Left lung (tissue), 10 donors: Measurements from ENCODE around the gene GALNT13. TPM values are rescaled to one million over a fixed set of nuclear protein-coding genes. Genes with fewer than 3 reads are reported as not detected.

Source experiments
- ATAC-seq: fragments of 200-7000 bp; cut with Tn5 transposase; one replicate; pipeline ENCODE4 v1.9.1; 2020; ENCODE audit warnings: moderate library complexity
- DNase-seq, 4 donors: peaks; one replicate each; pipeline ENCODE4 v3.0.0-alpha.2; 2013 to 2020
- H3K27ac ChIP-seq, 2 donors: fragments of 200-600 bp; sonication (generic) in 1 of 2; one replicate each; pipeline versions ENCODE4 v1.5.0 to v1.8.0; 2020 to 2021
- H3K27me3 ChIP-seq, 2 donors: fragments of 200-600 bp; sonication (generic) in 1 of 2; one replicate each; pipeline versions ENCODE4 v1.5.0 to v1.8.0; 2020 to 2021
- H3K36me3 ChIP-seq, 2 donors: fragments of 200-600 bp; sonication (generic) in 1 of 2; one replicate each; pipeline versions ENCODE4 v1.5.0 to v1.8.0; 2020 to 2021
- H3K4me1 ChIP-seq, 2 donors: fragments of 200-600 bp; one replicate each; pipeline ENCODE4 v1.8.0; 2021
- H3K4me3 ChIP-seq, 2 donors: fragments of 200-600 bp; sonication (generic) in 1 of 2; one replicate each; pipeline versions ENCODE4 v1.5.0 to v1.8.0; 2020 to 2021; ENCODE audit warnings: mild to moderate bottlenecking in 1 of 2
- H3K9me3 ChIP-seq, 2 donors: fragments of 200-600 bp; sonication (generic) in 1 of 2; one replicate each; pipeline versions ENCODE4 v1.5.0 to v1.8.0; 2020 to 2021
- CTCF ChIP-seq, 2 donors: fragments of 200-600 bp; sonication (generic) in 1 of 2; IDR thresholded peaks; one replicate each; pipeline versions ENCODE4 v1.5.0 to v1.8.0; 2021; ENCODE audit warnings: antibody characterized with exemption in 2 of 2
- intact Hi-C, 2 donors: fragments of 100-400 bp; cut with DNase I; formaldehyde crosslinking; loops; one replicate each; pipeline versions ENCODE4 v1.11.2 to v1.14.2; 2022
- polyA plus RNA-seq, 6 donors: library from polyadenylated mRNA; unstranded; fragments of 120-200 nt; gene quantifications; one replicate each; pipeline ENCODE4 v1.2.1, GENCODE V29; 2013; ENCODE audit not compliant: insufficient read length in 6 of 6
- total RNA-seq, 2 donors: library from RNA; stranded (reverse); fragmentation: NEBNext Ultra II Directional; extraction: Animal tissue kit (Norgen Biotek cat#: 25700); gene quantifications; one replicate each; pipeline ENCODE4 v1.2.1, GENCODE V29; 2021
- donor health status: DM: no; HTN: yes; CAD: no.
- donor health status: DM: no; HTN: no; CAD: no.

The GALNT13 gene
- total and polyA plus RNA-seq, 8 donors: 1.1 to 26.4 (median 5.9) TPM

GRCh38 chr2:153967248-153967973 lies 95.7 kb downstream of the GALNT13 start:
- H3K27ac ChIP-seq: no peak overlapping the region
- TF ChIP-seq CTCF (IDR thresholded peaks at IDR 0.05): no peak
- H3K4me1 ChIP-seq: no peaks in the 10 kb centered on the region
- ATAC-seq: no peak
- no peaks in the 10 kb centered on the region for H3K9me3 ChIP-seq
- H3K36me3 ChIP-seq: no peaks in the 10 kb centered on the region
- H3K27me3 ChIP-seq: no peaks in the 10 kb centered on the region
- no peak overlapping the region for H3K4me3 ChIP-seq
- DNase-seq: no peak
- intact Hi-C loops: no loop called here

- Histone ChIP-seq H3K9me3 (no peaks in the 10 kb centered on the region), H3K4me1 (no peaks in the 10 kb centered on the region), H3K27ac (no peak overlapping the region), H3K36me3 (no peaks in the 10 kb centered on the region), H3K27me3 (no peaks in the 10 kb centered on the region), H3K4me3 (no peak overlapping the region)
- TF ChIP-seq CTCF (IDR thresholded peaks at IDR 0.05): no peak
- no peak for ATAC-seq
- intact Hi-C loops: no loop called here
- no peak for DNase-seq
Observed at GRCh38 chr2:153971250-153971649, 99.5 kb downstream of the GALNT13 start.

GRCh38 chr2:153971855-153972254 lies 100.1 kb downstream of the GALNT13 start:
- Histone ChIP-seq H3K27me3 (no peaks in the 10 kb centered on the region), H3K27ac (no peak overlapping the region), H3K4me1 (no peaks in the 10 kb centered on the region), H3K4me3 (no peak overlapping the region), H3K9me3 (no peaks in the 10 kb centered on the region), H3K36me3 (no peaks in the 10 kb centered on the region)
- ATAC-seq: no peak
- DNase-seq: no peak
- TF ChIP-seq CTCF (IDR thresholded peaks at IDR 0.05): no peak
- intact Hi-C loops: no loop called here

GRCh38 chr2:153972412-153972811 lies 100.7 kb downstream of the GALNT13 start:
- Histone ChIP-seq H3K36me3 (no peaks in the 10 kb centered on the region), H3K4me1 (no peaks in the 10 kb centered on the region), H3K27me3 (no peaks in the 10 kb centered on the region), H3K4me3 (no peak overlapping the region), H3K27ac (no peak overlapping the region), H3K9me3 (no peaks in the 10 kb centered on the region)
- intact Hi-C loops: no loop called here
- DNase-seq (no peak), ATAC-seq (no peak)
- no peak for TF ChIP-seq CTCF (IDR thresholded peaks at IDR 0.05)

GRCh38 chr2:153986488-153987229 lies 114.9 kb downstream of the GALNT13 start:
- TF ChIP-seq CTCF (IDR thresholded peaks at IDR 0.05): no peak
- intact Hi-C loops: no loop called here
- Histone ChIP-seq H3K27me3 (no peaks in the 10 kb centered on the region), H3K27ac (no peak overlapping the region), H3K4me1 (no peaks in the 10 kb centered on the region), H3K4me3 (no peak overlapping the region), H3K36me3 (no peaks in the 10 kb centered on the region), H3K9me3 (peaks cover 0 to 2% of the 10 kb centered on the region in 2 donors)
- no peak for DNase-seq
- no peak for ATAC-seq
